ENCODE results near the gene KCP. TPM values are rescaled to one million over a fixed set of nuclear protein-coding genes. Genes with fewer than 3 reads are reported as not detected.

KCP gene
- total RNA-seq, 1 experiment from 2014 or later, result 5.3 TPM

DNA sequence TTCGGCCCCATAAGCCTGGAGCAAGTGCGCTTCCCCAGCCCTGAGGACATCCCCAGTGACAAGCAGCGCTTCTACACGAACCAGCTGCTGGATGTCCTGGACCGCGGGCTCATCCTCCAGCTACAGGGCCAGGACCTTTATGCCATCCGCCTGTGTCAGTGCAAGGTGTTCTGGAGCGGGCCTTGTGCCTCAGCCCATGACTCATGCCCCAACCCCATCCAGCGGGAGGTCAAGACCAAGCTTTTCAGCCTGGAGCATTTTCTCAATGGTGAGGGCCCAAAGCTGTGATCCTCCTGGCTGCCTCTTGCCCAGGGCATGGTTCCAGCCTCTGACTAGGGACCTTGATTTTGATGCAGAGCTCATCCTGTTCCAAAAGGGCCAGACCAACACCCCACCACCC is 37.3 kb upstream of the KCP start:
- no peak overlapping the region for H3K27ac ChIP-seq (ENCODE audit: insufficient read length, low read depth, low read length)
- TF ChIP-seq, protein P1, sequence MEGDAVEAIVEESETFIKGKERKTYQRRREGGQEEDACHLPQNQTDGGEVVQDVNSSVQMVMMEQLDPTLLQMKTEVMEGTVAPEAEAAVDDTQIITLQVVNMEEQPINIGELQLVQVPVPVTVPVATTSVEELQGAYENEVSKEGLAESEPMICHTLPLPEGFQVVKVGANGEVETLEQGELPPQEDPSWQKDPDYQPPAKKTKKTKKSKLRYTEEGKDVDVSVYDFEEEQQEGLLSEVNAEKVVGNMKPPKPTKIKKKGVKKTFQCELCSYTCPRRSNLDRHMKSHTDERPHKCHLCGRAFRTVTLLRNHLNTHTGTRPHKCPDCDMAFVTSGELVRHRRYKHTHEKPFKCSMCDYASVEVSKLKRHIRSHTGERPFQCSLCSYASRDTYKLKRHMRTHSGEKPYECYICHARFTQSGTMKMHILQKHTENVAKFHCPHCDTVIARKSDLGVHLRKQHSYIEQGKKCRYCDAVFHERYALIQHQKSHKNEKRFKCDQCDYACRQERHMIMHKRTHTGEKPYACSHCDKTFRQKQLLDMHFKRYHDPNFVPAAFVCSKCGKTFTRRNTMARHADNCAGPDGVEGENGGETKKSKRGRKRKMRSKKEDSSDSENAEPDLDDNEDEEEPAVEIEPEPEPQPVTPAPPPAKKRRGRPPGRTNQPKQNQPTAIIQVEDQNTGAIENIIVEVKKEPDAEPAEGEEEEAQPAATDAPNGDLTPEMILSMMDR (conservative IDR thresholded peaks at IDR 0.05), result no peak
- no peaks in the 10 kb centered on the region; the same call in 1 of the 2 replicates for H3K27me3 Mint-ChIP-seq (ENCODE audit: low read depth)
- no peak overlapping the region for H3K18ac ChIP-seq (ENCODE audit: insufficient read length, low read depth, low read length)
- H4K8ac ChIP-seq (replicated peaks; ENCODE audit: insufficient read length, low read depth, low read length), result no peak overlapping the region
- H3K4me3 Mint-ChIP-seq, result no peak overlapping the region
- peaks cover 7 to 9% of the 10 kb centered on the region in 2 experiments; a peak in 3 of 4 replicates for H3K4me1 Mint-ChIP-seq
- no peaks in the 10 kb centered on the region; the same call in 1 of the 2 replicates for H3K4me1 ChIP-seq (ENCODE audit: insufficient read depth, low read length)
- no peak overlapping the region for H2AFZ ChIP-seq (ENCODE audit: low read length)
- H2BK120ac ChIP-seq (ENCODE audit: low read depth, low read length, poor library complexity, severe bottlenecking), result no peak overlapping the region
- no peaks in the 10 kb centered on the region for H4K20me1 ChIP-seq (ENCODE audit: control insufficient read depth, insufficient read depth, insufficient read length)
- H3K79me1 ChIP-seq (ENCODE audit: insufficient read depth, low read depth, low read length, poor library complexity, severe bottlenecking), result no peaks in the 10 kb centered on the region
- no peak overlapping the region for H2AK5ac ChIP-seq (ENCODE audit: insufficient read length, low read length)
- H3K56ac ChIP-seq (ENCODE audit: insufficient read length, low read depth, low read length), result no peak overlapping the region
- H2BK5ac ChIP-seq (ENCODE audit: insufficient read length, low read length), result no peak overlapping the region
- H3K36me3 Mint-ChIP-seq (ENCODE audit: insufficient read depth in 1 of 3, low read depth in 3 of 3), result peaks cover 0 to 13% (median 5%) of the 10 kb centered on the region in 3 experiments; a peak in 4 of 7 replicates
- H2BK15ac ChIP-seq (ENCODE audit: low read depth, low read length), result no peak overlapping the region
- H3K79me2 ChIP-seq (ENCODE audit: insufficient read depth, low read length), result no peaks in the 10 kb centered on the region
- WGBS (ENCODE audit: extremely low coverage, insufficient read length, low lambda C conversion rate), result no CpG with 5 or more reads among the region's 9 CpGs
- no peak overlapping the region for H3K9ac ChIP-seq (ENCODE audit: extremely low read depth, insufficient read length, low read length)
- no peaks in the 10 kb centered on the region for H3K27me3 ChIP-seq (ENCODE audit: insufficient read depth, low read length)
- H3K14ac ChIP-seq (ENCODE audit: insufficient read depth, low read length), result no peak overlapping the region
- H3K27ac Mint-ChIP-seq, result peak overlapping the region in 1 of 3 experiments; percentile 82; a peak in 1 of 7 replicates
- H2BK20ac ChIP-seq (ENCODE audit: low read depth, low read length, poor library complexity, severe bottlenecking), result no peak overlapping the region
- no peak overlapping the region for H3K4ac ChIP-seq (ENCODE audit: low read depth, low read length)
- H3K23me2 ChIP-seq (ENCODE audit: insufficient read length, low read depth, low read length, poor library complexity, severe bottlenecking), result no peaks in the 10 kb centered on the region
- H3K4me2 ChIP-seq (ENCODE audit: insufficient read depth, insufficient read length, low read length), result no peak overlapping the region
- H2BK12ac ChIP-seq (ENCODE audit: insufficient read length, low read depth, low read length), result no peak overlapping the region
- H3K9me3 ChIP-seq (ENCODE audit: control insufficient read depth, low read depth, low read length), result no peaks in the 10 kb centered on the region
- H3K23ac ChIP-seq (ENCODE audit: insufficient read length, low read depth, low read length), result no peak overlapping the region
- no peak overlapping the region for H4K5ac ChIP-seq (ENCODE audit: insufficient read length, low read depth, low read length)
- no peak for DNase-seq
- no peak overlapping the region for H4K91ac ChIP-seq (ENCODE audit: insufficient read length, low read depth, low read length)
- no peaks in the 10 kb centered on the region for H3K9me3 Mint-ChIP-seq
- no peak overlapping the region for H3T11ph ChIP-seq (ENCODE audit: low read length)
